ENCODE data around the gene PTPRG. TPM values are rescaled to one million over a fixed set of nuclear protein-coding genes. Genes with fewer than 3 reads are reported as not detected.

Gene PTPRG
- total RNA-seq, 2 experiments from 2014 or later: 0.13 to 0.70 TPM

GRCh38 chr3:61650719-61651410 is 89.5 kb downstream of the PTPRG start:
- Histone ChIP-seq H3K79me2 (ENCODE audit: insufficient read depth, low read depth, low read length) (no peaks in the 10 kb centered on the region), H3K36me3 (ENCODE audit: insufficient read depth, low read length) (no peaks in the 10 kb centered on the region), H3K4me2 (ENCODE audit: low read length) (no peak overlapping the region), H3K4me3 (ENCODE audit: low read depth, low read length, poor library complexity, severe bottlenecking) (no peak overlapping the region), H3K9me3 (ENCODE audit: low read length) (no peaks in the 10 kb centered on the region), H3K4me1 (ENCODE audit: insufficient read depth, low read length, poor library complexity, severe bottlenecking) (no peaks in the 10 kb centered on the region), H4K20me1 (ENCODE audit: insufficient read depth, low read length) (no peaks in the 10 kb centered on the region), H3K27ac (ENCODE audit: low read depth, low read length, poor library complexity, severe bottlenecking) (no peak overlapping the region), H2AFZ (ENCODE audit: low read length) (no peak overlapping the region), H3K9me2 (ENCODE audit: insufficient read depth, low read length) (no peaks in the 10 kb centered on the region)
- BruUV-seq (replicated peaks): no TSS peak
- intact Hi-C loops (cut with micrococcal nuclease; ENCODE audit: unreplicated experiment): no loop called here
- CTCF ChIA-PET (ENCODE audit: unreplicated experiment): no interaction called here
- TF ChIP-seq CTCF (conservative IDR thresholded peaks at IDR 0.05; ENCODE audit: low read length) (no peak), EZH2phosphoT487 (IDR thresholded peaks at IDR 0.05; ENCODE audit: borderline replicate concordance, low read depth, low read length) (no peak)
- DNase-seq (ENCODE audit: low spot score): no peak
- POLR2A ChIA-PET: no interaction called here

- no TSS peak for BruUV-seq (replicated peaks)
- no peaks in the 10 kb centered on the region for H3K79me2 ChIP-seq (ENCODE audit: insufficient read depth, low read depth, low read length)
- no peaks in the 10 kb centered on the region for H4K20me1 ChIP-seq (ENCODE audit: insufficient read depth, low read length)
- H3K27ac ChIP-seq (ENCODE audit: low read depth, low read length, poor library complexity, severe bottlenecking): no peak overlapping the region
- ChIA-PET POLR2A (interaction anchor here (1.1 to 1.6 kb wide), 2 partner anchors 9 to 637 kb away, joined by 3 to 6 read pairs; no protein-coding TSS in a partner anchor), CTCF (ENCODE audit: unreplicated experiment) (no interaction called here)
- no peaks in the 10 kb centered on the region for H3K4me1 ChIP-seq (ENCODE audit: insufficient read depth, low read length, poor library complexity, severe bottlenecking)
- DNase-seq (ENCODE audit: low spot score): no peak
- H2AFZ ChIP-seq (ENCODE audit: low read length): no peak overlapping the region
- H3K4me3 ChIP-seq (ENCODE audit: low read depth, low read length, poor library complexity, severe bottlenecking): no peak overlapping the region
- no peaks in the 10 kb centered on the region for H3K9me3 ChIP-seq (ENCODE audit: low read length)
- TF ChIP-seq CTCF (conservative IDR thresholded peaks at IDR 0.05; ENCODE audit: low read length): no peak
- TF ChIP-seq EZH2phosphoT487 (IDR thresholded peaks at IDR 0.05; ENCODE audit: borderline replicate concordance, low read depth, low read length): no peak
- intact Hi-C loops (cut with micrococcal nuclease; ENCODE audit: unreplicated experiment): no loop called here
- no peaks in the 10 kb centered on the region for H3K9me2 ChIP-seq (ENCODE audit: insufficient read depth, low read length)
- H3K4me2 ChIP-seq (ENCODE audit: low read length): no peak overlapping the region
- no peaks in the 10 kb centered on the region for H3K36me3 ChIP-seq (ENCODE audit: insufficient read depth, low read length)
Observed at GRCh38 chr3:61657689-61658088, 96.3 kb downstream of the PTPRG start.

GRCh38 chr3:61662861-61663260 is 101.5 kb downstream of the PTPRG start:
- TF ChIP-seq EZH2phosphoT487 (IDR thresholded peaks at IDR 0.05; ENCODE audit: borderline replicate concordance, low read depth, low read length): no peak
- no peak for TF ChIP-seq CTCF (conservative IDR thresholded peaks at IDR 0.05; ENCODE audit: low read length)
- no peaks in the 10 kb centered on the region for H3K36me3 ChIP-seq (ENCODE audit: insufficient read depth, low read length)

More at GRCh38 chr3:61662861-61663260, 101.5 kb downstream of the PTPRG start:
- ChIA-PET CTCF (ENCODE audit: unreplicated experiment) (no interaction called here), POLR2A (no interaction called here)
- intact Hi-C loops (cut with micrococcal nuclease; ENCODE audit: unreplicated experiment): no loop called here
- Histone ChIP-seq H2AFZ (ENCODE audit: low read length) (no peak overlapping the region), H3K4me3 (ENCODE audit: low read depth, low read length, poor library complexity, severe bottlenecking) (no peak overlapping the region), H3K4me2 (ENCODE audit: low read length) (no peak overlapping the region), H3K9me2 (ENCODE audit: insufficient read depth, low read length) (no peaks in the 10 kb centered on the region), H3K27ac (ENCODE audit: low read depth, low read length, poor library complexity, severe bottlenecking) (no peak overlapping the region), H3K79me2 (ENCODE audit: insufficient read depth, low read depth, low read length) (no peaks in the 10 kb centered on the region), H3K9me3 (ENCODE audit: low read length) (no peaks in the 10 kb centered on the region), H4K20me1 (ENCODE audit: insufficient read depth, low read length) (no peaks in the 10 kb centered on the region), H3K4me1 (ENCODE audit: insufficient read depth, low read length, poor library complexity, severe bottlenecking) (no peaks in the 10 kb centered on the region)
- no TSS peak for BruUV-seq (replicated peaks)
- no peak for DNase-seq (ENCODE audit: low spot score)
